Dermis microvascular lymphatic vessel endothelial cell (primary cell): ENCODE data around the gene NINL. TPM values are rescaled to one million over a fixed set of nuclear protein-coding genes. Genes with fewer than 3 reads are reported as not detected.

Source experiments
- DNase-seq, 2 donors: peaks; one replicate each; pipeline versions ENCODE4 v3.0.0 to v3.0.0-alpha.2; 2010; ENCODE audit warnings: low read depth in 2 of 2
- total RNA-seq: library from RNA; depleted of rRNA; stranded (reverse); fragments of >200 nt; gene quantifications from 2 replicates; pipeline ENCODE4 v1.2.1, GENCODE V29; 2014

NINL gene
- total RNA-seq, 1 donor from 2014 or later = 9.1 TPM

- DNase-seq = no peak
These were observed 166.6 kb downstream of the NINL start for GRCh38 chr20:25418776-25419175.

GRCh38 chr20:25408890-25409289 lies 176.4 kb downstream of the NINL start:
- DNase-seq = no peak

- DNase-seq = no peak
These were observed 177.2 kb downstream of the NINL start for GRCh38 chr20:25408170-25408547.

GRCh38 chr20:25407311-25408169 lies 177.8 kb downstream of the NINL start, which contains the start of gene GINS1:
Gene GINS1, plus strand, starts transcription at chr20:25407673. Its CDS starts 148 bp downstream, at chr20:25407821.
- DNase-seq = peak; percentile 70 to 90

Other genes with a start within 250 kb of the NINL start
- gene ABHD12, start 194.7 kb downstream of the NINL start, total RNA-seq = 25.4 and 35.1 TPM in 2 replicates
- 5.9 and 15.9 TPM in 2 replicates for gene GINS1, start 177.9 kb downstream of the NINL start, total RNA-seq
- gene NANP, start 38.5 kb upstream of the NINL start, total RNA-seq = 6.4 and 8.0 TPM in 2 replicates
- 10.7 and 11.6 TPM in 2 replicates for gene ZNF337, start 111.3 kb upstream of the NINL start, total RNA-seq